SU-DHL-6 (cell line): Measurements from ENCODE around the gene SPACA4.

ENCODE experiments used
- H2AFZ ChIP-seq: fragments of 200-600 bp; sonication (generic); 2 replicates; pipeline ENCODE4 v1.6.1; 2014; ENCODE audit warnings: low read depth, mild to moderate bottlenecking, moderate library complexity, mixed read lengths, antibody characterized with exemption, low read length; ENCODE audit not compliant: severe bottlenecking
- H3F3A ChIP-seq: fragments of 200-600 bp; shearing (Covaris generic); 2 replicates; pipeline ENCODE4 v1.6.0; 2016; ENCODE audit warnings: antibody characterized with exemption, mild to moderate bottlenecking; ENCODE audit not compliant: insufficient read depth
- H3K27ac ChIP-seq: fragments of 200-600 bp; sonication (generic); 2 replicates; pipeline ENCODE4 v1.5.1; 2016; ENCODE audit warnings: low read depth, mild to moderate bottlenecking, low read length, moderate library complexity, mixed read lengths
- H3K27me3 ChIP-seq: fragments of 200-600 bp; sonication (generic), shearing (Covaris generic); 2 replicates; pipeline ENCODE4 v1.6.0; 2014; ENCODE audit warnings: mild to moderate bottlenecking, low read length
- H3K36me3 ChIP-seq: fragments of 200-600 bp; sonication (generic); 2 replicates; pipeline ENCODE4 v1.6.1; 2014; ENCODE audit warnings: mild to moderate bottlenecking, low read length, mixed read lengths
- H3K4me2 ChIP-seq: fragments of 300-600, 200-600 bp; shearing (Covaris generic), sonication (generic); 2 replicates; pipeline ENCODE4 v1.6.0; 2014; ENCODE audit warnings: low read length, low read depth, mild to moderate bottlenecking; ENCODE audit not compliant: poor library complexity, severe bottlenecking
- H3K4me3 ChIP-seq: fragments of 200-600 bp; sonication (generic); 2 replicates; pipeline ENCODE4 v1.5.1; 2014; ENCODE audit warnings: antibody characterized with exemption, low read length, mild to moderate bottlenecking, mixed read lengths; ENCODE audit not compliant: insufficient read depth, poor library complexity, severe bottlenecking
- H3K79me2 ChIP-seq: fragments of 200-600 bp; sonication (generic); 2 replicates; pipeline ENCODE4 v1.6.1; 2014; ENCODE audit warnings: mild to moderate bottlenecking, low read length, moderate library complexity; ENCODE audit not compliant: insufficient read depth
- H3K9ac ChIP-seq: fragments of 200-600 bp; sonication (generic); 2 replicates; pipeline ENCODE4 v1.7.0; 2014; ENCODE audit warnings: mild to moderate bottlenecking, low read length
- H3K9me2 ChIP-seq: fragments of 200-600 bp; sonication (generic); replicated peaks from 2 replicates; pipeline ENCODE4 v1.6.1; 2014; ENCODE audit warnings: low read length; ENCODE audit not compliant: insufficient read depth
- H3K9me3 ChIP-seq: fragments of 200-600 bp; sonication (generic); 2 replicates; pipeline ENCODE4 v1.6.1; 2014; ENCODE audit warnings: low read length, mixed read lengths; ENCODE audit not compliant: insufficient read depth
- H4K20me1 ChIP-seq: fragments of 200-600 bp; sonication (generic); 2 replicates; pipeline ENCODE4 v1.6.1; 2014; ENCODE audit warnings: low read depth, mild to moderate bottlenecking, antibody characterized with exemption, low read length, moderate library complexity, mixed read lengths
- CTCF ChIP-seq: fragments of 200-600 bp; sonication (generic); IDR thresholded peaks from one replicate; pipeline ENCODE4 v1.5.1; 2017; ENCODE audit warnings: antibody characterized with exemption, mild to moderate bottlenecking, low read length, moderate library complexity; ENCODE audit not compliant: insufficient read depth, poor library complexity, severe bottlenecking
- EZH2phosphoT487 ChIP-seq: fragments of 200-600 bp; sonication (generic), shearing (Covaris generic); conservative IDR thresholded peaks from 2 replicates; pipeline ENCODE4 v1.6.1; 2018; ENCODE audit warnings: mild to moderate bottlenecking, antibody characterized with exemption, low read length, moderate library complexity, mixed read lengths

SPACA4 gene

GRCh38 chr19:48628486-48629296, 22.1 kb downstream of the SPACA4 start:
- TF ChIP-seq EZH2phosphoT487 (no peak), CTCF (no peak)
- Histone ChIP-seq H4K20me1 (no peaks in the 10 kb centered on the region), H3K36me3 (no peaks in the 10 kb centered on the region), H3K4me2 (no peak overlapping the region), H2AFZ (no peak overlapping the region), H3F3A (peaks cover 8% of the 10 kb centered on the region; the same call in 1 of the 2 replicates), H3K9ac (no peak overlapping the region), H3K79me2 (peaks cover 2% of the 10 kb centered on the region; the same call in 1 of the 2 replicates), H3K27me3 (no peaks in the 10 kb centered on the region), H3K4me3 (no peak overlapping the region), H3K27ac (no peak overlapping the region), H3K9me3 (no peaks in the 10 kb centered on the region), H3K9me2 (no peaks in the 10 kb centered on the region)

GRCh38 chr19:48629297-48629598, 22.7 kb downstream of the SPACA4 start:
- H3K4me3 ChIP-seq = no peak overlapping the region
- H3K27ac ChIP-seq = no peak overlapping the region
- no peak overlapping the region for H3K9ac ChIP-seq
- no peaks in the 10 kb centered on the region for H3K36me3 ChIP-seq
- no peak overlapping the region for H3K4me2 ChIP-seq
- H4K20me1 ChIP-seq = no peaks in the 10 kb centered on the region
- no peaks in the 10 kb centered on the region for H3K79me2 ChIP-seq
- H3K27me3 ChIP-seq = no peaks in the 10 kb centered on the region
- H3F3A ChIP-seq = peaks cover 9% of the 10 kb centered on the region
- H2AFZ ChIP-seq = no peak overlapping the region
- H3K9me3 ChIP-seq = no peaks in the 10 kb centered on the region
- TF ChIP-seq CTCF = no peak
- TF ChIP-seq EZH2phosphoT487 = no peak
- H3K9me2 ChIP-seq = no peaks in the 10 kb centered on the region

DNA sequence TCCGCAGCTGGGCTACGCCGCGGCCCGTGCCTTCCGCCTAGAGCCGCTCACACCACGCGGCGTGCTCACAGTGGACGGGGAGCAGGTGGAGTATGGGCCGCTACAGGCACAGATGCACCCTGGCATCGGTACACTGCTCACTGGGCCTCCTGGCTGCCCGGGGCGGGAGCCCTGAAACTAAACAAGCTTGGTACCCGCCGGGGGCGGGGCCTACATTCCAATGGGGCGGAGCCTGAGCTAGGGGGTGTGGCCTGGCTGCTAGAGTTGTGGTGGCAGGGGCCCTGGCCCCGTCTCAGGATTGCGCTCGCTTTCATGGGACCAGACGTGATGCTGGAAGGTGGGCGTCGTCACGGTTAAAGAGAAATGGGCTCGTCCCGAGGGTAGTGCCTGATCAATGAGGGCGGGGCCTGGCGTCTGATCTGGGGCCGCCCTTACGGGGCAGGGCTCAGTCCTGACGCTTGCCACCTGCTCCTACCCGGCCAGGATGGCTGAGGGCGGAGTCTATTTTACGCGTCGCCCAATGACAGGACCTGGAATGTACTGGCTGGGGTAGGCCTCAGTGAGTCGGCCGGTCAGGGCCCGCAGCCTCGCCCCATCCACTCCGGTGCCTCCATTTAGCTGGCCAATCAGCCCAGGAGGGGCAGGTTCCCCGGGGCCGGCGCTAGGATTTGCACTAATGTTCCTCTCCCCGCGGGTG, 23.2 kb downstream of the SPACA4 start:
- no peaks in the 10 kb centered on the region for H3K79me2 ChIP-seq
- no peaks in the 10 kb centered on the region for H3K9me3 ChIP-seq
- no peaks in the 10 kb centered on the region for H3K27me3 ChIP-seq
- H3K36me3 ChIP-seq = no peaks in the 10 kb centered on the region
- H3K27ac ChIP-seq = no peak overlapping the region
- H2AFZ ChIP-seq = no peak overlapping the region
- no peak overlapping the region for H3K9ac ChIP-seq
- no peak for TF ChIP-seq EZH2phosphoT487
- no peak for TF ChIP-seq CTCF
- H3F3A ChIP-seq = peaks cover 9% of the 10 kb centered on the region
- no peaks in the 10 kb centered on the region for H4K20me1 ChIP-seq
- H3K9me2 ChIP-seq = no peaks in the 10 kb centered on the region
- H3K4me2 ChIP-seq = no peak overlapping the region
- H3K4me3 ChIP-seq = no peak overlapping the region
